Epithelial cell of proximal tubule (primary cell): ENCODE results near the gene TMEM8B. TPM values are rescaled to one million over a fixed set of nuclear protein-coding genes. Genes with fewer than 3 reads are reported as not detected.

Source experiments
- DNase-seq: peaks from one replicate; pipeline ENCODE4 v3.0.0-alpha.2; 2011; ENCODE audit warnings: low read depth
- H3K4me3 ChIP-seq: 2 replicates; pipeline ENCODE4 v1.5.1; 2011; ENCODE audit warnings: low read depth, mild to moderate bottlenecking, low read length
- CTCF ChIP-seq: conservative IDR thresholded peaks from 2 replicates; pipeline ENCODE4 v1.5.1; 2012; ENCODE audit warnings: low read depth, mild to moderate bottlenecking, low read length
- total RNA-seq: library from RNA; depleted of rRNA; stranded (reverse); fragments of >200 nt; gene quantifications from 2 replicates; pipeline ENCODE4 v1.2.3, GENCODE V29; 2015

The TMEM8B gene
- total RNA-seq, result 2.5 and 4.2 TPM in 2 replicates

- TF ChIP-seq CTCF, result no peak
- H3K4me3 ChIP-seq, result peak within 1 kb of the TSS; percentile 96
- no peak for DNase-seq
These were observed at the start of gene TMEM8B for GRCh38 chr9:35829084-35829763. TSS of gene TMEM8B (plus strand) at chr9:35829228. CDS start at chr9:35829448, 220 bp downstream.

- H3K4me3 ChIP-seq, result no peak overlapping the region
- TF ChIP-seq CTCF, result no peak
- DNase-seq, result no peak
These were observed 48.0 kb upstream of the TMEM8B start for GRCh38 chr9:35781066-35781465.

GRCh38 chr9:35783418-35783817 lies 45.6 kb upstream of the TMEM8B start:
- H3K4me3 ChIP-seq, result no peak overlapping the region
- no peak for TF ChIP-seq CTCF
- no peak for DNase-seq

- H3K4me3 ChIP-seq, result no peak overlapping the region
- no peak for TF ChIP-seq CTCF
- DNase-seq, result no peak
These were observed 39.5 kb upstream of the TMEM8B start for GRCh38 chr9:35789541-35789940.

GRCh38 chr9:35790025-35790384 lies 39.0 kb upstream of the TMEM8B start:
- no peak for DNase-seq
- no peak overlapping the region for H3K4me3 ChIP-seq
- TF ChIP-seq CTCF, result no peak

- peak overlapping the region; percentile 27 for H3K4me3 ChIP-seq
- peak; percentile 89 for TF ChIP-seq CTCF
- DNase-seq, result no peak
These were observed 38.4 kb upstream of the TMEM8B start for GRCh38 chr9:35790385-35791296.
